Measurements from ENCODE around the gene PLCL2.
"Not testable (repeated sequence)": the region's sequence is repeated elsewhere in the genome, so short reads cannot be mapped to it uniquely, and the experiment has no call there.

Gene PLCL2

DNA sequence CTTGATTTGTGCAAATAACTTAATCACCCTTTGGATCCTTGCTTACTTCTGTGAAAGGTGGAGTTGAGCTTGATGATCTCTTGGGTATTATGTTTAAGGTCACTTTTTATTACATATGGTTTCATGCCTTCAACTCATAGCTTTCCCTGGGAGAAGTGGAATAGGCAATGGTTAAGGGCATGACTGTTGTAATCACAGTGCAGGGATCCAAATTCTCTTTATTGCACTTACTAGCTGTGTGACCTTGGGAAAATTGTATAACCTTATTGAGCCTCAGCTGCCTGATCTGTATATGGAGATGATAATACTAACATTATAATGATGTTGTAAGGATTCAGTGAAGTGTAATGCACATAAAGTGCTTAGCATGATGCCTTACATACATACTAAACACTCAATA is 59.1 kb downstream of the PLCL2 start:
- Histone ChIP-seq H3K4me1 (ENCODE audit: insufficient read depth, insufficient read length) (no peaks in the 10 kb centered on the region), H3K4me3 (ENCODE audit: insufficient read length, low read depth) (no peak overlapping the region), H3K27me3 (ENCODE audit: insufficient read depth, insufficient read length) (no peaks in the 10 kb centered on the region), H3K9ac (ENCODE audit: insufficient read length, low read depth) (no peak overlapping the region), H3K9me3 (ENCODE audit: insufficient read depth, low read length) (no peaks in the 10 kb centered on the region), H3K36me3 (ENCODE audit: insufficient read depth, insufficient read length, low read length) (no peaks in the 10 kb centered on the region)
- TF ChIP-seq ZNF274 (IDR thresholded peaks at IDR 0.05; ENCODE audit: low read depth, low read length) (no peak), YY1 (IDR thresholded peaks at IDR 0.05; ENCODE audit: insufficient read depth, insufficient read length) (no peak), SUZ12 (IDR thresholded peaks at IDR 0.05; ENCODE audit: extremely low read depth, insufficient read depth, insufficient read length) (no peak)
- no peak for DNase-seq (ENCODE audit: low read depth, low spot score)

DNA sequence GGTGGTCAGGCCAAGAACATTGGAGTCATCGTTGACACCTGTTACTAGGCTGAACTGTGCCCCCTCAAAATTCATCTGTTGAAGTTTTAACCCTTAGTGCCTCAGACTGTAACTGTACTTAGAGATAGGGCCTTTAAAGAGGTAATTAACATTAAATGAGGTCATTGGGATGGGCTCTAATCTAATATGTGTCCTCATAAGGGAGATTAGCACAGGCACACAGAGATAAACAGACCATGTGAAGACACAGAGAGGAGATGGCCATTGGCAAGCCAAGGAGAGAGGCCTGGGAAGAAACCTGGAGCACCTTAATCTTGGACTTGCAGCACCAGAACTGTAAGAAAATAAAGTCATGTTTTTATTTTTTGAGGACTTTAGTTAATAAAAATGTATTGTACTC is 59.6 kb downstream of the PLCL2 start:
- DNase-seq (ENCODE audit: low read depth, low spot score) = no peak
- Histone ChIP-seq H3K27me3 (ENCODE audit: insufficient read depth, insufficient read length) (no peaks in the 10 kb centered on the region), H3K4me3 (ENCODE audit: insufficient read length, low read depth) (no peak overlapping the region), H3K4me1 (ENCODE audit: insufficient read depth, insufficient read length) (no peaks in the 10 kb centered on the region), H3K9me3 (ENCODE audit: insufficient read depth, low read length) (no peaks in the 10 kb centered on the region), H3K36me3 (ENCODE audit: insufficient read depth, insufficient read length, low read length) (no peaks in the 10 kb centered on the region), H3K9ac (ENCODE audit: insufficient read length, low read depth) (no peak overlapping the region)
- no peak for TF ChIP-seq SUZ12 (IDR thresholded peaks at IDR 0.05; ENCODE audit: extremely low read depth, insufficient read depth, insufficient read length)
- TF ChIP-seq ZNF274 (IDR thresholded peaks at IDR 0.05; ENCODE audit: low read depth, low read length) = no peak
- TF ChIP-seq YY1 (IDR thresholded peaks at IDR 0.05; ENCODE audit: insufficient read depth, insufficient read length) = no peak

DNA sequence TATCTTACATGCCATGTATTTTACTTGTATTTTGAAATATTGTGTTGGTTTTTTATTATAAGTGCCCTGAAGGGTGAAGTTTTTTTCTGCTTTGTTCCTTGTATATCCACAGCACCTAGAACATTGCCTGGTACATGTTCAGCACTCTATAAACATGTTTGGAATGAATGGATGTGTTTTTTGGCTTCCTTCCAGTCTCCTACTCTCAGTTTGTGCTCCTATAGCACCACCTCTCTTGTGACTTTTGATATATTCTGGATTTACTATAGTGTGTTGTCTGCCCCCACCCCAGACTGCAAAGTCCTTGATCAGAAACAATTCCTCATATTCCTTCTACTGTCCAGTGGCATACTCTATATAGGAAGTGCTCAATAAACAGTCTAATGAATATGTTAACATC is 60.6 kb downstream of the PLCL2 start:
- H3K36me3 ChIP-seq (ENCODE audit: insufficient read depth, insufficient read length, low read length) = no peaks in the 10 kb centered on the region
- no peak overlapping the region for H3K4me3 ChIP-seq (ENCODE audit: insufficient read length, low read depth)
- no peak overlapping the region for H3K9ac ChIP-seq (ENCODE audit: insufficient read length, low read depth)
- H3K9me3 ChIP-seq (ENCODE audit: insufficient read depth, low read length) = no peaks in the 10 kb centered on the region
- no peak for DNase-seq (ENCODE audit: low read depth, low spot score)
- no peaks in the 10 kb centered on the region for H3K4me1 ChIP-seq (ENCODE audit: insufficient read depth, insufficient read length)
- no peaks in the 10 kb centered on the region for H3K27me3 ChIP-seq (ENCODE audit: insufficient read depth, insufficient read length)
- TF ChIP-seq SUZ12 (IDR thresholded peaks at IDR 0.05; ENCODE audit: extremely low read depth, insufficient read depth, insufficient read length) (no peak), YY1 (IDR thresholded peaks at IDR 0.05; ENCODE audit: insufficient read depth, insufficient read length) (no peak), ZNF274 (IDR thresholded peaks at IDR 0.05; ENCODE audit: low read depth, low read length) (no peak)

DNA sequence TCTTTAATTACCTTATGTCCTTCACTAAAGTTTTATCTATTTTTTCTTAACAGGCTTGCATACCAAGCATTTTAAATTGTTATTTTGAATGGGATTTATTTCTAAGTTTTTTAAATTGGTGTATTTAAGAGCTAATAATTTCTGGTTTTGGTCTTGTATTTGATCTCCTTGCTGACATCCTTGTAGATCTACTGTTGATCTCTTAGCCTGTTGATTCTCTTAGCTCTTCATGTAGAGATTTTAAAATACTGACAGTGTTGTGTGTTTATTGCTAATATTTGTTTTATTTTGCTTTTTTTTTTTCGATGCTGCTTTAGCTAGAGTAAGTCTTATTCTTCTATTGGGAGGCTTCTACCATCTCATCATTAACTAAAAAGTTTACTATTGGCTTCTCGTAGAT is 65.5 kb downstream of the PLCL2 start:
- DNase-seq (ENCODE audit: low read depth, low spot score) = no peak
- Histone ChIP-seq H3K36me3 (ENCODE audit: insufficient read depth, insufficient read length, low read length) (no peaks in the 10 kb centered on the region), H3K9me3 (ENCODE audit: insufficient read depth, low read length) (no peaks in the 10 kb centered on the region), H3K9ac (ENCODE audit: insufficient read length, low read depth) (no peak overlapping the region), H3K4me1 (ENCODE audit: insufficient read depth, insufficient read length) (no peaks in the 10 kb centered on the region), H3K27me3 (ENCODE audit: insufficient read depth, insufficient read length) (no peaks in the 10 kb centered on the region), H3K4me3 (ENCODE audit: insufficient read length, low read depth) (no peak overlapping the region)
- TF ChIP-seq YY1 (IDR thresholded peaks at IDR 0.05; ENCODE audit: insufficient read depth, insufficient read length) (no peak), SUZ12 (IDR thresholded peaks at IDR 0.05; ENCODE audit: extremely low read depth, insufficient read depth, insufficient read length) (no peak), ZNF274 (IDR thresholded peaks at IDR 0.05; ENCODE audit: low read depth, low read length) (no peak)

DNA sequence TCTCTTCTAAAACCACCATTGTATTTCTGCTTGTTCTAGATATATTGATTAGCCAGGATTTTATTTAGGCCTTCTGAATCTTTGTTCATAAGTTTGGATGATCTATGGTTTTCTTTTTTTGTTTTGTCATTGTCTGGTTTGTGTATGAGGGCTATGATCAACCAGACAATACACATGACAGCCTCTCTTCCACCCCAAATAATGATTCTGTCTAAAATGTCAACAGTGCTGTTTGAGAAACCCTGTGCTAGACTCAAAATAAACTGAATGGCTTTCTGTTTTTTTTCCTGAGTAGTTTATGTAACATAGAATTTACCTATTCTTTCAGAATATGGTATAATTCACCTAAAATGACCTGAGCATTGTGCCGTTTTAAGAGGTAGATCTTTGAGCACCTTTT is 66.1 kb downstream of the PLCL2 start:
- no peaks in the 10 kb centered on the region for H3K9me3 ChIP-seq (ENCODE audit: insufficient read depth, low read length)
- TF ChIP-seq ZNF274 (IDR thresholded peaks at IDR 0.05; ENCODE audit: low read depth, low read length) (no peak), SUZ12 (IDR thresholded peaks at IDR 0.05; ENCODE audit: extremely low read depth, insufficient read depth, insufficient read length) (no peak), YY1 (IDR thresholded peaks at IDR 0.05; ENCODE audit: insufficient read depth, insufficient read length) (no peak)
- no peak for DNase-seq (ENCODE audit: low read depth, low spot score)
- no peaks in the 10 kb centered on the region for H3K4me1 ChIP-seq (ENCODE audit: insufficient read depth, insufficient read length)
- H3K9ac ChIP-seq (ENCODE audit: insufficient read length, low read depth) = no peak overlapping the region
- no peak overlapping the region for H3K4me3 ChIP-seq (ENCODE audit: insufficient read length, low read depth)
- H3K36me3 ChIP-seq (ENCODE audit: insufficient read depth, insufficient read length, low read length) = no peaks in the 10 kb centered on the region
- H3K27me3 ChIP-seq (ENCODE audit: insufficient read depth, insufficient read length) = no peaks in the 10 kb centered on the region

DNA sequence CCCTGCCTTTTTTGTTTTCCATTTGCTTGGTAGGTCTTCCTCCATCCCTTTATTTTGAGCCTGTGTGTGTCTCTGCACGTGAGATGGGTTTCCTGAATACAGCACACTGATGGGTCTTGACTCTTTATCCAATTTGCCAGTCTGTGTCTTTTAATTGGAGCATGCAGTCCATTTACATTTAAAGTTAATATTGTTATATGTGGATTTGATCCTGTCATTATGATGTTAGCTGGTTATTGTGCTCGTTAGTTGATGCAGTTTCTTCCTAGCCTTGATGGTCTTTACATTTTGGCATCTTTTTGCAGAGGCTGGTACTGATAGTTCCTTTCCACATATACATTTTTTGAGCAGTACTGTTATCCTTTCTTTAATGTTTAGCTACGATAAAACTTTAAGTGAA is 73.1 kb downstream of the PLCL2 start:
- not testable (repeated sequence) for H3K4me3 ChIP-seq (ENCODE audit: insufficient read length, low read depth); DNase-seq (ENCODE audit: low read depth, low spot score); H3K36me3 ChIP-seq (ENCODE audit: insufficient read depth, insufficient read length, low read length); H3K9ac ChIP-seq (ENCODE audit: insufficient read length, low read depth); H3K27me3 ChIP-seq (ENCODE audit: insufficient read depth, insufficient read length); H3K4me1 ChIP-seq (ENCODE audit: insufficient read depth, insufficient read length); H3K9me3 ChIP-seq (ENCODE audit: insufficient read depth, low read length)

DNA sequence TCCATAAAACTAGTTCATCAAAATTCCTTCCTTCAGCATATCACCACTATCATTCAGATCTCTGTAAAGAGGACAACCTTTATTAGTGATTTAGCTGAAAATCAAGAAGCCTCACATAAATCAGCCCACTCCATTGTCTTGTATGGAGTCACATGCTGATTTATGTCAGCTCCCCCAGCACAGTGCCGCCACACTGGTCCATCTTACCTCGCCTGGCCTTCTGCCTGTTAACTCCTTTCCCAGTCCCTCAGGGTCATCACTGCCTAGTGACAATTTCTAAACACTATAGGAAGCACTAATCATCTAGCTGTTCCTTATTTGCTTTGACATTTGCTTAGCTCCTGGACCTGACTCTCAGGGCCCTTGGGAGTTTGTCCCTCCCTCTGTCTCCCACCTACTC is 75.4 kb downstream of the PLCL2 start:
- TF ChIP-seq YY1 (IDR thresholded peaks at IDR 0.05; ENCODE audit: insufficient read depth, insufficient read length) (no peak), SUZ12 (IDR thresholded peaks at IDR 0.05; ENCODE audit: extremely low read depth, insufficient read depth, insufficient read length) (no peak), ZNF274 (IDR thresholded peaks at IDR 0.05; ENCODE audit: low read depth, low read length) (no peak)
- H3K36me3 ChIP-seq (ENCODE audit: insufficient read depth, insufficient read length, low read length) = no peaks in the 10 kb centered on the region
- no peak for DNase-seq (ENCODE audit: low read depth, low spot score)
- no peaks in the 10 kb centered on the region for H3K4me1 ChIP-seq (ENCODE audit: insufficient read depth, insufficient read length)
- no peak overlapping the region for H3K9ac ChIP-seq (ENCODE audit: insufficient read length, low read depth)
- no peak overlapping the region for H3K4me3 ChIP-seq (ENCODE audit: insufficient read length, low read depth)
- no peaks in the 10 kb centered on the region for H3K27me3 ChIP-seq (ENCODE audit: insufficient read depth, insufficient read length)
- H3K9me3 ChIP-seq (ENCODE audit: insufficient read depth, low read length) = no peaks in the 10 kb centered on the region

DNA sequence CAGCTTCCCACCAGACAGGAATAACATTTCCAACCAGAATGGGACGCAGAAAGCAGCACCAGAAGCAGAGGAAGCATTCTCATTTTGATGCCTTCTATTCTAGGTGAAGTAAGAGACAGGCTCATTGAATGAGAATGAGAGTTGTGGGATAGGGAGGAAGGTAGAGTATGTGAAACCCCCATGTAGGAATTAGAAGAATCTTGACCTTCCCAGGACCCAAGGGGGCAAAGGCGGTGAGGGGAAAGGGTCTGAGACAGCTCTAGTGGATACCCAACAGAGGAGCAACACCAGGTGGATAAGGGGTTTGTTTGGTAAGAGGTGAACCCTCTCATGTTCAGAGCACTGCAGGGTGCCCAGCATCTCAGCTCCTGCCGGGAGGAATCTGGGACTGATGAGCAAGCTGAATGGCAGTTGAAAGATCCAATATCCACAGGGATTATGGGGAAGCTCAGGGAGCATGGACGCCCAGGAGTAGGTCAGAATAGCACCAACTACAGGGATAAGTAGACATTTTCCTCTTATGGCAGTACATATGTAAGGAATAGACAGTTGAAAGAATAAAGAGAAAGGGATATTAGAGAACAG is 77.0 kb downstream of the PLCL2 start:
- peak; percentile 18 for DNase-seq (ENCODE audit: low read depth, low spot score)
- no peak overlapping the region for H3K4me3 ChIP-seq (ENCODE audit: insufficient read length, low read depth)
- H3K36me3 ChIP-seq (ENCODE audit: insufficient read depth, insufficient read length, low read length) = no peaks in the 10 kb centered on the region
- no peak overlapping the region for H3K9ac ChIP-seq (ENCODE audit: insufficient read length, low read depth)
- H3K9me3 ChIP-seq (ENCODE audit: insufficient read depth, low read length) = no peaks in the 10 kb centered on the region
- TF ChIP-seq ZNF274 (IDR thresholded peaks at IDR 0.05; ENCODE audit: low read depth, low read length) (no peak), SUZ12 (IDR thresholded peaks at IDR 0.05; ENCODE audit: extremely low read depth, insufficient read depth, insufficient read length) (no peak), YY1 (IDR thresholded peaks at IDR 0.05; ENCODE audit: insufficient read depth, insufficient read length) (no peak)
- no peaks in the 10 kb centered on the region for H3K4me1 ChIP-seq (ENCODE audit: insufficient read depth, insufficient read length)
- no peaks in the 10 kb centered on the region for H3K27me3 ChIP-seq (ENCODE audit: insufficient read depth, insufficient read length)
